ENCODE results near the gene GLI2.

The GLI2 gene

DNA sequence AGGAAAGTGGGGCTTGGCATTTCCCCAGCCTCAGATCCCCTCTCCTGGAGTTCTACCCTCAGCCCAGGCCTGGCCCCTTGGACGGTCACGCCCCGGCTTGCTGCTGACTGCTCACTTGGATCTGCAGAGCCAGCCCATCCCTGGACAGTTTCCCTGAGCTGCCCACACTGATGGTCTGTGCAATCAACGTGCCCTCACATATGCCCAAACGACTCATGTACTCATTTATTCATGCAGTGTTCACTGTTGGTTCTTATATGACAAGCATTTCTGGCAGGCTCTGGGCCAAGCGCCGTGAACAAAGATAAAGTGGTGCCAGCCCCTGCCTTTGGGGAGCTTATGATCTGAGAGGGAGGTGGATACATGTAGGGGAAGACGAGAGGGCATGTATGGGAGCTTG lies 20.3 kb upstream of the GLI2 start:
- Histone ChIP-seq H3K4me2 (ENCODE audit: low read length) (no peak overlapping the region), H3K9me3 (replicated peaks; ENCODE audit: low read length) (no peaks in the 10 kb centered on the region), H3K27me3 (ENCODE audit: control insufficient read depth, insufficient read depth, low read length) (peaks cover 28% of the 10 kb centered on the region)

DNA sequence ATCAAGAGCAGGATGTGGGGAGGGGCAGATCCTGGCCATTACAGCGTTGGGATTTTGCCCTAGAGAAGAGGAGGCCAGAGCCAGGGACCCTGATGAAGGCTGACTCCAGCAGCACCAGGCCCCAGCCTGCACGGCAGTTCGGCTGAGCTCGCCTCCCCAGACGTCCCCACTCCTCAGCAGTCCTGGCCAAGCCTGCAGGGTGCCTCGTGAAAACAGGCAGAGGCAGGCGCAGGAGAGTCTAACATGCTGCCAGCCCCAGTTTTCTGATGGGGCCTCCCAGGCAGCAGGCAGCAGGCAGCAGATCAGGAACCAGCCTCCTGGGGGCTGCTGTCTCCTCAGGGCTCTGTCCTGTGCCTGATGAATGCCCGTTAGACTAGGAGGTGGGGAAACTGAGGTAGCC lies 19.7 kb upstream of the GLI2 start:
- Histone ChIP-seq H3K4me1 (ENCODE audit: control insufficient read depth, insufficient read depth, low read length) (no peaks in the 10 kb centered on the region), H3K4me3 (ENCODE audit: low read length) (no peak overlapping the region), H3K4me2 (ENCODE audit: low read length) (no peak overlapping the region), H3K9ac (ENCODE audit: low read depth, low read length) (no peak overlapping the region), H3K36me3 (ENCODE audit: insufficient read depth, low read length) (no peaks in the 10 kb centered on the region), H3K27me3 (ENCODE audit: control insufficient read depth, insufficient read depth, low read length) (peaks cover 28% of the 10 kb centered on the region), H3K9me3 (replicated peaks; ENCODE audit: low read length) (no peaks in the 10 kb centered on the region)

More for the DNA sequence above, 20.3 kb upstream of the GLI2 start:
- Histone ChIP-seq H3K4me3 (ENCODE audit: low read length) (no peak overlapping the region), H3K36me3 (ENCODE audit: insufficient read depth, low read length) (no peaks in the 10 kb centered on the region), H3K9ac (ENCODE audit: low read depth, low read length) (no peak overlapping the region), H3K4me1 (ENCODE audit: control insufficient read depth, insufficient read depth, low read length) (no peaks in the 10 kb centered on the region)

DNA sequence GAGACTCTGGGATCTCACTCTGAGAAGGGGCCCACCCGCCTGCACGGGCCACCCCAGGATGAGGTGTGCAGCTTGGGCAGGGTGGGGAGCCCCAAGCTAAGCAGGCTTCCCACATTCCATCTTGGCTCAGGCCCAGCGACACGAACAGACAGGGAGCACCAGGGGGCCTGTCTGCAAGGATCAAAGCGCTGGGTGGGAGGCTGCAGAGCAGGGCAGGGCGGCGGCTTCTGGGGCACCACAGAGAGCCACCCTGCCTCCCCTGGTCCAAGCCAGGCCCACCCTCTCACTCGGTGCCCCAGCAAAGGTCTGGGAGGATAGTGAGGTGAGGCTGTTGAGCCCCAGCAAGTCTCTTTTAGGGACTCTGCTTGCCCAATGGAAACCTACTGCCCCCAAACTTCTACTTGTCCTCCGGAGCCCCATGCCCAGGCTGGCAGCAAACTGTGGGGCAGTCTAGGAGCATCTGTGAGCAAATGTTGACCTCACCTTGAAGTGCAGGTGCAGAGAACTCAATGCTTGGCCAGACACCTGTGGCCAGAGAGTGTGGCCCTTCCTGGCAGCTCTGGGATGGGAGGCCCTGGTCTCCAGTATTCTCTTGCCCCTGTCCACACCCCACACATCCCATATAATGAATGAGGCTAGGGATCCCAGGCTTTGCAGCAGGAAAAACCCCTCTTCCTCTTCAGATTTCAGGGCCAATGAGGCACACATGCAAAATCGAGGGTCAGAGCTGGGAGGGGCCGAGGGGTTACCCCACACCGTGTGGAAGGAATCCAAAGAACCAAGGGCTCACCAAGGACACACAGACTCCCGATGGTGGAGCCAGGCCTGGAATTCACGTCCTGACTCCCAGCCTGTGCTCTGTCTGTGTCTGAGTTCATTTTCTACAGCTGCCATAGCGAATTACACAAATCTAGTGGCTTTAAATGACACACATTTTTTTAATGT lies 18.8 kb upstream of the GLI2 start:
- Histone ChIP-seq H3K27me3 (ENCODE audit: control insufficient read depth, insufficient read depth, low read length) (peaks cover 22% of the 10 kb centered on the region), H3K4me1 (ENCODE audit: control insufficient read depth, insufficient read depth, low read length) (peaks cover under 1% of the 10 kb centered on the region)

DNA sequence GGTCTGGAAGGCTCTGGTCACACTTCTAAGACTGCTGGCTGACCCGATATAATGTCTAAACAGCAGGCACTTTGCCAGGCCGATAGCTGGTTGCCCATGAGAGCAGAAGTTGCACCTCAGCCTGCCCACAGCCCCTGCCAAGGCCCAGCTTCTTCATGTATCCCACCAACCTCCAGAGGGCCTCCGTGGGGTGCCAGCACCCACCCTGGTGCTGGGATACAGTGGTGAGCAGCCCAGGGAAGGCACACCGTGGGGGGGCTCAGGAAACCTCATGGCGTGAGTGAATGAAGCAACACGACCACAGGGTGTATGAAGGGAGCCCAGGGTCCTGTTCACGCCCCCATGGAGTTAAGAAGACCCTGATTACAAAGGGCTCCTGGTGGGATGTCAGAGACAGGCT lies 16.2 kb upstream of the GLI2 start:
- peaks cover 15% of the 10 kb centered on the region for H3K4me1 ChIP-seq (ENCODE audit: control insufficient read depth, insufficient read depth, low read length)
- H3K27me3 ChIP-seq (ENCODE audit: control insufficient read depth, insufficient read depth, low read length) = peaks cover 8% of the 10 kb centered on the region
- no peak overlapping the region for H3K9ac ChIP-seq (ENCODE audit: low read depth, low read length)
- no peak overlapping the region for H3K4me2 ChIP-seq (ENCODE audit: low read length)
- H3K4me3 ChIP-seq (ENCODE audit: low read length) = no peak overlapping the region
- no peaks in the 10 kb centered on the region for H3K9me3 ChIP-seq (replicated peaks; ENCODE audit: low read length)
- H3K36me3 ChIP-seq (ENCODE audit: insufficient read depth, low read length) = no peaks in the 10 kb centered on the region

More for the DNA sequence above, 18.8 kb upstream of the GLI2 start:
- H3K9me3 ChIP-seq (replicated peaks; ENCODE audit: low read length) = no peaks in the 10 kb centered on the region
- no peak overlapping the region for H3K9ac ChIP-seq (ENCODE audit: low read depth, low read length)
- no peak overlapping the region for H3K4me2 ChIP-seq (ENCODE audit: low read length)
- no peak overlapping the region for H3K4me3 ChIP-seq (ENCODE audit: low read length)
- no peaks in the 10 kb centered on the region for H3K36me3 ChIP-seq (ENCODE audit: insufficient read depth, low read length)

DNA sequence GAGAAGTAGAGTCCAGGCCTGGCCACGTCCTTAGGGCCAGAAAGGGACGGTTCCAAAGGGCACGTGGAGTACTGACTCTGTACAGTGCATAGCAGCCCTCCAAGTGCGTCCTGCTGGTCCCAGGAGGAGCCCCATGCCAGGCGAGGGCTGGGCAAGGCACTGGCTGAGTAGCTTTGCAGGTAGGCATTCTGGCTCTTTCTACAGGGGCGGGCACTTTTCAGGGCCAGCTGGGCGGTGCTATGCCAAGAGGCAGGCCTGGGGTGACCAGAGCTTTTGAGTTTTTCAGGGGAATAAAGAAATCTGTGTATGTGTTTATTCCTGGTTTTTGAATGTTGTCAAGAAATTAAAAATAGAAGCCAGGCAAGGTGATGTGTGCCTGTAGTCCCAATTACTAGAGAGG lies 15.4 kb upstream of the GLI2 start:
- Histone ChIP-seq H3K27me3 (ENCODE audit: control insufficient read depth, insufficient read depth, low read length) (peaks cover 3% of the 10 kb centered on the region), H3K9ac (ENCODE audit: low read depth, low read length) (no peak overlapping the region), H3K4me1 (ENCODE audit: control insufficient read depth, insufficient read depth, low read length) (peaks cover 15% of the 10 kb centered on the region), H3K4me3 (ENCODE audit: low read length) (no peak overlapping the region), H3K36me3 (ENCODE audit: insufficient read depth, low read length) (no peaks in the 10 kb centered on the region), H3K9me3 (replicated peaks; ENCODE audit: low read length) (no peaks in the 10 kb centered on the region), H3K4me2 (ENCODE audit: low read length) (no peak overlapping the region)

DNA sequence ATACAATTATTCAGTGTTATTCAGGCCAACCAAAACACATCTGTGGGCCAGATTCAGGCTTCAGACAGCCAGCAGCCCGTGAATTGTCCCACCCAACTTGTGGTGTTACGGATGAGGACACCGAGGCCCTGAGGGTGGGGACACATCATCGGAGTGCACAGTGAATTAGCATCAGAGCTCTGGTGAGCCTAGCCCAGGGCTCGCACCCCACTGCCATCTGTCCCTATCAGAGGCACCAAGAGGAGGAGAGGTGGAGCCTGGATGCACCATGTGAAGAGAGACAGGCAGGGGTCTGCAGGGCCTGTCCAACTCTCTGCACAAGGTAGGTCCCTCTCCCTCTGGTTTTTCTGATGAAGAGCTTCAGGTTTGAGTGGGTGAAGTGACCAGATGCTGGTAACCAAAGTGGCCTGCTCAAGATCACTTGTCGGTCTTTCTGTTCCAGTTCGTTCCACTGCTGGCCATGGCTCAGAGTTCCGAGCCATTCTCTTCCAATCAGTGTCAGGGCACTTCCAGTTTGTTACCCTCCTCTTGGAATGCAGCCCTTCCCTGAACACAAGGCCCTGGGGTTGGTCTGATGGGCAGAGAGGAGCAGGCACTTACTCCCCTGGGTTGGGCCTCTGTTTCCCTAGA lies 14.8 kb upstream of the GLI2 start:
- Histone ChIP-seq H3K4me3 (ENCODE audit: low read length) (no peak overlapping the region), H3K9me3 (replicated peaks; ENCODE audit: low read length) (no peaks in the 10 kb centered on the region), H3K27me3 (ENCODE audit: control insufficient read depth, insufficient read depth, low read length) (peaks cover under 1% of the 10 kb centered on the region), H3K36me3 (ENCODE audit: insufficient read depth, low read length) (no peaks in the 10 kb centered on the region), H3K4me2 (ENCODE audit: low read length) (no peak overlapping the region), H3K9ac (ENCODE audit: low read depth, low read length) (no peak overlapping the region), H3K4me1 (ENCODE audit: control insufficient read depth, insufficient read depth, low read length) (peaks cover 15% of the 10 kb centered on the region)

DNA sequence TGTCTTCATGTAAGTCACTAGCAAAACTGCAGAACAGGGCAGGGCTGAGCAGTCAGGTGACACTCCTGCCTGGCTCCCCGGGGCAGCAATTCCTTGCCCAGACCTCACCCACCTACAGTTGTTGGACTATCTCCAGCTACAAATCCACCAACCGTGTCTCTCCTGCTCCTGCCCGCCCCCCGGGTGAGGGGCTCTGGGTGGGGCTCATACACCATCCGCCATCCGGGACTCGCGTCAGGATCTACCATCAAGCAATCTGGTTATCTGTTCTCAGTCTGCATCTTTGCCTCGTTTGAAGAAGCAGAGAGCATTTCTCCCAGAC lies 13.5 kb upstream of the GLI2 start:
- Histone ChIP-seq H3K4me1 (ENCODE audit: control insufficient read depth, insufficient read depth, low read length) (peaks cover 15% of the 10 kb centered on the region), H3K4me3 (ENCODE audit: low read length) (no peak overlapping the region), H3K4me2 (ENCODE audit: low read length) (peak overlapping the region; percentile 36), H3K9me3 (replicated peaks; ENCODE audit: low read length) (no peaks in the 10 kb centered on the region), H3K27me3 (ENCODE audit: control insufficient read depth, insufficient read depth, low read length) (no peaks in the 10 kb centered on the region), H3K36me3 (ENCODE audit: insufficient read depth, low read length) (no peaks in the 10 kb centered on the region), H3K9ac (ENCODE audit: low read depth, low read length) (no peak overlapping the region)

DNA sequence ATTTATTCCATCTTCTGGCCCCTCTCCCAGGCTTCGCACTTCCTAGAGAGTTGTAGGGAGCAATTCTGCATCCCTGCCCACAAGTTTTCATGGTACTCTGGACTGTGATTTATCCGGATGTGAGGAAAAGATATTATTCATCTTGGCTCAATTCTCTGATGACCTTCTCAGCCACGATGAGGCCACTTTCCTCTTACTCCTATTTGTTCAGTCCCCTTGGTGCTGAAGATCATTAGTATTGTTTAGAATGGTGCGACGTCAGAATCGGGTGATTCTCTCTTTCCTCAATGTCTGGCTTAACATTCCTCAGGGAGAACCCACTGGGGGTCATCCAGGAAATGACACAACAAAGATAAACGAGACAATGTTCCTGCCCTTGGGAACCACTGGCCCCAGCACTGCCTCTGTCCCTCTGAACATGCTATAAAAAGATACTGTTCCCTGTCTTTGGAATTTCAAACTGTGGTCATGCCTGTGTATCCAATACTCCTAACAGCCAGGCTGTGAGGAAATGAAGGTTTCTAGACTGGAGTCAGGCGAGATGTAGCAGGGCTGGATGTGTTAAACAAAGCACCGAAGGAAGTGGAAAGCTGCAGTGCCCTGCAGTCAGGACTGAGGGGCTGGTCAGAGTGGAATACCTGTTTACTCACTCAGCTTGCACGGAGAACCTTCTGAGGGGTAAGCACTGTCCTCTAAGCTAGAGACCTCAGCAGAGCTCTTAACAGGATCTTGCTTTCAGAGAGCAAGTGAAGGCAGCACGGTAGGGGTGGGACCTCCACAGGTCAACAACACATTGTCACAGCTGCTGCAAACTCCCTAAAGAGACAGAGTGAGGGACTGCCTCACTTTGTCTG lies 12.9 kb upstream of the GLI2 start:
- H3K9ac ChIP-seq (ENCODE audit: low read depth, low read length) = peak overlapping the region; percentile 28
- no peaks in the 10 kb centered on the region for H3K27me3 ChIP-seq (ENCODE audit: control insufficient read depth, insufficient read depth, low read length)
- no peaks in the 10 kb centered on the region for H3K9me3 ChIP-seq (replicated peaks; ENCODE audit: low read length)
- peaks cover 15% of the 10 kb centered on the region for H3K4me1 ChIP-seq (ENCODE audit: control insufficient read depth, insufficient read depth, low read length)
- peak overlapping the region; percentile 36 for H3K4me2 ChIP-seq (ENCODE audit: low read length)
- H3K4me3 ChIP-seq (ENCODE audit: low read length) = peak overlapping the region; percentile 2
- H3K36me3 ChIP-seq (ENCODE audit: insufficient read depth, low read length) = no peaks in the 10 kb centered on the region

DNA sequence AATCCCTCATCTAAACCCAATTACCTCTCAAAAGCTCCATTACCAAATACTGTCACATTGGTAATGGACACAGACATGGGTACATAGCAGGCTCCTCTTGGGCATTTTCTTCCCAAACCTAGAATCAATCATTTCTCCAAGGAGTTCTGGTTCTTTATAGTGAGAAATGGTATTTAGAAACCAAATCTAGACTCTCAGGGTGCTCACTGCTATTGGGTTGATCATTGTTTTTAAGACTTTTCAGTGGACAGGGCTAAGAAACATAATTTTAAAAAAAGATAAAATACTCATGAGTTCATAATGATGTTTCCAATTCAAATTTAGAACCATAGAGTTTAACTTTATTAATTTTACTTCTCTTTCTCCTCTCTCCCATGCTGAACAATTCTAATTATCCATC lies 9.4 kb upstream of the GLI2 start:
- H3K36me3 ChIP-seq (ENCODE audit: insufficient read depth, low read length) = no peaks in the 10 kb centered on the region
- no peak overlapping the region for H3K9ac ChIP-seq (ENCODE audit: low read depth, low read length)
- H3K27me3 ChIP-seq (ENCODE audit: control insufficient read depth, insufficient read depth, low read length) = no peaks in the 10 kb centered on the region
- H3K9me3 ChIP-seq (replicated peaks; ENCODE audit: low read length) = no peaks in the 10 kb centered on the region
- no peak overlapping the region for H3K4me2 ChIP-seq (ENCODE audit: low read length)
- H3K4me1 ChIP-seq (ENCODE audit: control insufficient read depth, insufficient read depth, low read length) = peaks cover 27% of the 10 kb centered on the region
- no peak overlapping the region for H3K4me3 ChIP-seq (ENCODE audit: low read length)

DNA sequence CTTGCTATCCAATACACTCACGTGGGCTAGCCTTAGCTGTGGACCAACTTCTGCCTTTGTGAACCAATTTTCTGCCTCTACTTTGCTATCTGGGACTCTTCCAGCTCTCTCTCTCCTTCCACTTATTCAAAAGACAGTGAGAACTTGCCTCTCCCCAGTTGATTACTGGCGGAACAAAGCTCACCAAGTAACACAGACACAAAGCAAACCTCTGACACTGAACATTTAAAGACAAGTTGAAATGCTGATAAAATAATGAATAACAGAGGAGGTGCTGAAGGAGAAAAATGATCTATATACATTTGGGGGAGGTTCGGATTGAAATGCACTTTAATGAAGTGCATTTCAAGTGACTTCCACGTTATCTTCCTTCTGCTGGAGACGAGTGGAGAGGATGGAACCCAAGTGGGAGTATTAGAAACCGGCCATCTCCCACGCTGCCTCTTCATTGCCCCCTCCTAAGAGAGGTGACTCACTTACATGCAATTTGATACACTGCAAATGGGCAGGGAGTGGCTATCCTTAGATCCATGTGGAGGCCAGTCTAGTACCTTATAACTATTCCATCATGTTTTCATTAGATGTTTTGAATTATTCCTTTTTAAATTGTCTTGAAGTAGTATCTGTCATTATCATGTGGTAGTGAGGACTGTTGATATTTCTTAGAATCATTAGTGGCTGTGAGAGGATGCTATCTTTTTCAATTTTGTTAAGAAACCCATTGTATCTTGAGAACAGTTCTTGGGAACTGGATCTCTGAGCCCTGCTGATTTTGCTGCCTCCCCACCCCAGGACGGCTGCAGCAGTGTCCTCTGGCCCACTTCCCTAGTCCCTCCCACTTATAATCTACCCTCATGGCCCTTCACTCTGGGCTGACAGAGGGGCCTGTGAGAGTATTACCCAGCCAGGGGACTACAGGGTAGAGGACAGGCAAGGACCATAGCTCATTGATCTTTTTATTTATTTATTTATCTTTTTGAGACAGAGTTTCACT lies 6.0 kb upstream of the GLI2 start:
- Histone ChIP-seq H3K4me2 (ENCODE audit: low read length) (peak overlapping the region; percentile 26), H3K9me3 (replicated peaks; ENCODE audit: low read length) (no peaks in the 10 kb centered on the region), H3K4me1 (ENCODE audit: control insufficient read depth, insufficient read depth, low read length) (peaks cover 12% of the 10 kb centered on the region), H3K4me3 (ENCODE audit: low read length) (no peak overlapping the region), H3K9ac (ENCODE audit: low read depth, low read length) (no peak overlapping the region), H3K27me3 (ENCODE audit: control insufficient read depth, insufficient read depth, low read length) (no peaks in the 10 kb centered on the region), H3K36me3 (ENCODE audit: insufficient read depth, low read length) (no peaks in the 10 kb centered on the region)
